ENCODE results near the gene TUB.

Gene TUB

DNA sequence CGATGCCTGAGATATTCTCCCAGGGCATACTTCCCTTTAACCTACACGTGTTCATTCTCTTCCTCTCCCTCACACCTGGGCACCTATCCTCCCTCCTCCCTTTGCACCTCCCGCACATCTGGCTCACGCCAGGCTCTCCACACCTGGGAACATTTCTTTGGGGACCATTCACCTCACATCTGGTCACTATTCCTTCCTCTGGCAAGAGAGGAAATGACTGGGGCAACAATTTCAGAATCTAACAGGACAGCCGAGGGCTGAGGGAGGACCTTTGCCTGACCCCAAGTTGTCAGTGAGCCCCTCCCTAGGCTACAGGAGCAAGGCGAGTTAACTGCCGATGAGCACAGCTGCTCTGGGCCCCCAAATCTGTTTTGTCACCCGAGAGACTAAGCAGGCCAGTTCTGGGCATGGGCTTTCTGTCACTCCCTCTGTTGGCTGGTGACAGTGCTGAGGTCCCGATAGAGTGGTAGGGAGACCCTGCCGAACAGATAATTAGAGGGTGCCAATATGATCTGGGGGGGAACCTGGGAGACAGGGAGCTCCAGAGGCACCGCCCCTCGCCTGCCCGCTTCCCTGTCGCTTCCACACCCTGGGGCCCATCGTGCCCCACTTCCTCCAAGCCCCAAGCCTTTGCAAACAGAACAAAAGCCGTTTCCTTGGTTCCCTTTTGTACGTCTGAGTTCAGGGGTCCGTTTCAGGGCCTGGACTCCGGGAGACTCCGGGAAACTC lies 48.3 kb upstream of the TUB start:
- Histone ChIP-seq H3K27me3 (replicated peaks; ENCODE audit: insufficient read depth, low read length) (no peaks in the 10 kb centered on the region), H3K4me1 (ENCODE audit: low read length) (no peaks in the 10 kb centered on the region), H3F3A (ENCODE audit: insufficient read depth, low read length) (no peaks in the 10 kb centered on the region), H3K27ac (ENCODE audit: low read length) (no peak overlapping the region), H3K36me3 (replicated peaks; ENCODE audit: insufficient read depth, low read length) (no peaks in the 10 kb centered on the region), H3K79me2 (ENCODE audit: low read length) (no peaks in the 10 kb centered on the region), H3K9ac (ENCODE audit: low read length) (no peak overlapping the region), H3K4me3 (ENCODE audit: low read length) (no peak overlapping the region), H3K4me2 (ENCODE audit: low read depth, low read length) (0 out of 2 replicates have a peak overlapping the region, but pooled peaks have one; percentile 8), H3K9me2 (replicated peaks; ENCODE audit: insufficient read depth, low read length) (no peaks in the 10 kb centered on the region), H4K20me1 (ENCODE audit: insufficient read depth, low read length) (no peaks in the 10 kb centered on the region), H2AFZ (ENCODE audit: low read length) (0 out of 2 replicates have a peak overlapping the region, but pooled peaks have one; percentile 15), H3K9me3 (replicated peaks; ENCODE audit: insufficient read depth, low read length) (no peaks in the 10 kb centered on the region)
- no peak for DNase-seq
- TF ChIP-seq, protein P1, sequence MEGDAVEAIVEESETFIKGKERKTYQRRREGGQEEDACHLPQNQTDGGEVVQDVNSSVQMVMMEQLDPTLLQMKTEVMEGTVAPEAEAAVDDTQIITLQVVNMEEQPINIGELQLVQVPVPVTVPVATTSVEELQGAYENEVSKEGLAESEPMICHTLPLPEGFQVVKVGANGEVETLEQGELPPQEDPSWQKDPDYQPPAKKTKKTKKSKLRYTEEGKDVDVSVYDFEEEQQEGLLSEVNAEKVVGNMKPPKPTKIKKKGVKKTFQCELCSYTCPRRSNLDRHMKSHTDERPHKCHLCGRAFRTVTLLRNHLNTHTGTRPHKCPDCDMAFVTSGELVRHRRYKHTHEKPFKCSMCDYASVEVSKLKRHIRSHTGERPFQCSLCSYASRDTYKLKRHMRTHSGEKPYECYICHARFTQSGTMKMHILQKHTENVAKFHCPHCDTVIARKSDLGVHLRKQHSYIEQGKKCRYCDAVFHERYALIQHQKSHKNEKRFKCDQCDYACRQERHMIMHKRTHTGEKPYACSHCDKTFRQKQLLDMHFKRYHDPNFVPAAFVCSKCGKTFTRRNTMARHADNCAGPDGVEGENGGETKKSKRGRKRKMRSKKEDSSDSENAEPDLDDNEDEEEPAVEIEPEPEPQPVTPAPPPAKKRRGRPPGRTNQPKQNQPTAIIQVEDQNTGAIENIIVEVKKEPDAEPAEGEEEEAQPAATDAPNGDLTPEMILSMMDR (IDR thresholded peaks at IDR 0.05; ENCODE audit: low read length): no peak
- TF ChIP-seq EZH2phosphoT487 (IDR thresholded peaks at IDR 0.05; ENCODE audit: low read length): no peak

DNA sequence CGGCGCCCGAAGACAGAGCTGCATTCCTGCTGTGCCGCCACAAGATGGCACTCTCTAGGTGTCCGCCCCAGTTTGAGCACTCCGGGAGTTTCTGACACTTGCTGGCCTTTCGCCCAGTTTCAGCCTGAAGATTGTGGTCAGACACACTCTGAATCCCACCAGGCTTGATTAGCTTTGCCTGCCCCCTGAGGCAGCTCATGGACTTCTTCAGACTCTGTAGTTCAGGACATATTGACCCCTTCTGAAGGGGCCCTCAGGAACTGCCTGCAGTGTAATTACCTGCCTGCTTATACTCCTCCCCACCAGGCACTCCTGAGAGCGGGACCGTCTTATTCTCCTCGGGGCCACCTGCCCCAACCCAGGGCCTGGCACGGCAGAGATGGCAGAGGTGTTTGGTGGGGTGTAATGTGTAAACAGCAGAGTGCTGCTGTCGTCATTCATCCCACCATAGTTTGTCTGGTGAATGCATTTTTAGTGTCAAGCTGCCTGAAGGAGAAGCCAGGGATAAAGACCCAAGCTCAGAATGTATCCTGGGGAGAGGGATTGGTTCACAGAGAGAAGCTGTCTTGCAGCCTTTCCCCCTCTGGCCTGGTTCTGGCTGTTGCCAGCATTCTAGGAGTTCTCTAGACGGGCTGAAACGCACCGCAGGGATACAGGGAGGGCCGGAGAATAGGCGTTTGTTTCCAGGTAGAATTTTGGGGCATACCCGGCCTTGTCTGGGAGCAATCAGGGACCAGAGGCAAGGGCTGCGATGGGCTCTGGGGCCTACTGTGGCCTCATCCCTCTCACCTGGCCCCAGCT lies 47.5 kb upstream of the TUB start:
- Histone ChIP-seq H4K20me1 (ENCODE audit: insufficient read depth, low read length) (no peaks in the 10 kb centered on the region), H3K79me2 (ENCODE audit: low read length) (no peaks in the 10 kb centered on the region), H3K27me3 (replicated peaks; ENCODE audit: insufficient read depth, low read length) (no peaks in the 10 kb centered on the region), H2AFZ (ENCODE audit: low read length) (no peak overlapping the region), H3K4me2 (ENCODE audit: low read depth, low read length) (0 out of 2 replicates have a peak overlapping the region, but pooled peaks have one; percentile 8), H3F3A (ENCODE audit: insufficient read depth, low read length) (no peaks in the 10 kb centered on the region), H3K36me3 (replicated peaks; ENCODE audit: insufficient read depth, low read length) (no peaks in the 10 kb centered on the region), H3K4me1 (ENCODE audit: low read length) (no peaks in the 10 kb centered on the region), H3K9me2 (replicated peaks; ENCODE audit: insufficient read depth, low read length) (no peaks in the 10 kb centered on the region), H3K4me3 (ENCODE audit: low read length) (no peak overlapping the region), H3K9ac (ENCODE audit: low read length) (no peak overlapping the region), H3K9me3 (replicated peaks; ENCODE audit: insufficient read depth, low read length) (no peaks in the 10 kb centered on the region), H3K27ac (ENCODE audit: low read length) (no peak overlapping the region)
- TF ChIP-seq EZH2phosphoT487 (IDR thresholded peaks at IDR 0.05; ENCODE audit: low read length) (no peak), EZH2 (optimal IDR thresholded peaks at IDR 0.05; ENCODE audit: low read depth, low read length) (no peak)
- TF ChIP-seq, protein P1 (IDR thresholded peaks at IDR 0.05; ENCODE audit: low read length): peak; percentile 92
- peak; percentile 71 for DNase-seq

DNA sequence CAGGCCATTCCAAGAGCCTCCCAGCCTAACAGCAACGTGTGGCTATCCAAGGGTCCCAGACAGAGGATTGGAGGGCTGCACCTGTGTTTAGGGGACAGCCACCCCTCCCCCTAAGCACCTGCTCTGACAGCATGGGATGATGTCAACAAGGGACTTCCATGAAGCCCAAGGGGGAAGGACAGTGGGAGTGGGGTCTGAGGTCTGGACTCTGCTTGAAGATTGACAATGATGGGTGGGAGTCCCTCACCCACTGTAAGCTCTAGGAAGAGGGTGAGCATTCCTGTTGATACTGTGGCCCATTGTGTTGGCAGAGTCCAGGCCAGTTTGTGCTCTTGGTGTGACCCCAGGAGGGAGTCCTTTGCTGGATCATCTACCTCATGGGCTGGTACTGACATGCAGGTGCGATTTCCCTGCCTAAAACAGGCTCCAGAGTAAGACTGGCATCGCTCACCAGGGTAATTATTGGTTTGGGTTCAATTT lies 46.9 kb upstream of the TUB start:
- no peak for TF ChIP-seq EZH2 (optimal IDR thresholded peaks at IDR 0.05; ENCODE audit: low read depth, low read length)
- TF ChIP-seq EZH2phosphoT487 (IDR thresholded peaks at IDR 0.05; ENCODE audit: low read length): no peak
- Histone ChIP-seq H3K4me2 (ENCODE audit: low read depth, low read length) (no peak overlapping the region), H3K9me2 (replicated peaks; ENCODE audit: insufficient read depth, low read length) (no peaks in the 10 kb centered on the region), H3K27me3 (replicated peaks; ENCODE audit: insufficient read depth, low read length) (no peaks in the 10 kb centered on the region), H4K20me1 (ENCODE audit: insufficient read depth, low read length) (no peaks in the 10 kb centered on the region), H2AFZ (ENCODE audit: low read length) (no peak overlapping the region), H3K27ac (ENCODE audit: low read length) (no peak overlapping the region), H3K36me3 (replicated peaks; ENCODE audit: insufficient read depth, low read length) (no peaks in the 10 kb centered on the region), H3K4me3 (ENCODE audit: low read length) (no peak overlapping the region), H3K4me1 (ENCODE audit: low read length) (no peaks in the 10 kb centered on the region), H3K9me3 (replicated peaks; ENCODE audit: insufficient read depth, low read length) (no peaks in the 10 kb centered on the region), H3K9ac (ENCODE audit: low read length) (no peak overlapping the region), H3F3A (ENCODE audit: insufficient read depth, low read length) (no peaks in the 10 kb centered on the region), H3K79me2 (ENCODE audit: low read length) (no peaks in the 10 kb centered on the region)
- DNase-seq: no peak

All from MM.1S (cell line).